GM11168 (cell line): ENCODE measurements around the gene DUSP15.

Experiments
- in situ Hi-C: fragments of 300-500 bp; cut with MboI; formaldehyde crosslinking; loops from one replicate; pipeline ENCODE4 v1.12.0; 2022; ENCODE audit warnings: low sequenced_read_pairs; ENCODE audit not compliant: unreplicated experiment

DUSP15 gene

DNA sequence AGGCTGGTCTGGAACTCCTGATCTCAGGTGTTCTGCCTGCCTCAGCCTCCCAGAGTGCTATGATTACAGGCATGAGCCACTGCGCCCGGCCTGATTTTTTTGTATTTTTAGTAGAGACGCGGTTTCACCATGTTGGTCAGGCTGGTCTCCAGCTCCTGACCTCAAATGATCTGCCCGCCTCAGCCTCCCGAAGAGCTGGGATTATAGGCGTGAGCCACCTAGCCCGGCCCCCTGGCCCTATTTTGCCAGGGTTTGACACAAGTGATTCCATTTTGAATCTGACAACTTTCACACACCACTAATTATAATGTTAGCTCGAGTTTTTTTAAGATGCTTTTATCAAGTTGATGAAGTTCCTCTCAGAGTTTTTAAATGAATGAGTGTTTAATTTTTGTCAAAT is 25.7 kb upstream of the DUSP15 start:
- in situ Hi-C loops, result no loop called here

GRCh38 chr20:31894980-31895675 is 24.8 kb upstream of the DUSP15 start:
- in situ Hi-C loops, result no loop called here

DNA sequence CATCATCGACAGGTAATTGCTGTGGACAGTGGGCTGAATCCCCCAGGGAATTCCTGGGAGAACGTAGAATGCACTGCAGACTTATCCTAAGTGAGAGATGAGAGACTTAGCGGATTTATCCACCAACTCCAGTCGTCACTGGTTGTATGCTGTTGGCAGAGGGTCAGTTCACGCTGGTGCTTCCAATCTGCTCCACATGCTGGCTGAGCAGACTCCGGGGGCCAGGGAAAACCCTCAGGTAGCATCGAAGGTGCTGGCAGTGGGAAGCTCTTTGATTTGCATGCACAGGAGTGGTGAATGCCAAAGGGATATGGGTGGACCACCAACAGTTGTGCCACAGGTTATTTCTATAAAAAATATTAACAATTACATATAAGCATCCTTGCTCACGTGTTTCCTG is 20.3 kb upstream of the DUSP15 start:
- in situ Hi-C loops, result no loop called here

- in situ Hi-C loops, result no loop called here
Measured at GRCh38 chr20:31883829-31884228, 13.5 kb upstream of the DUSP15 start.

- in situ Hi-C loops, result no loop called here
Measured at GRCh38 chr20:31881945-31882344, 11.6 kb upstream of the DUSP15 start.

DNA sequence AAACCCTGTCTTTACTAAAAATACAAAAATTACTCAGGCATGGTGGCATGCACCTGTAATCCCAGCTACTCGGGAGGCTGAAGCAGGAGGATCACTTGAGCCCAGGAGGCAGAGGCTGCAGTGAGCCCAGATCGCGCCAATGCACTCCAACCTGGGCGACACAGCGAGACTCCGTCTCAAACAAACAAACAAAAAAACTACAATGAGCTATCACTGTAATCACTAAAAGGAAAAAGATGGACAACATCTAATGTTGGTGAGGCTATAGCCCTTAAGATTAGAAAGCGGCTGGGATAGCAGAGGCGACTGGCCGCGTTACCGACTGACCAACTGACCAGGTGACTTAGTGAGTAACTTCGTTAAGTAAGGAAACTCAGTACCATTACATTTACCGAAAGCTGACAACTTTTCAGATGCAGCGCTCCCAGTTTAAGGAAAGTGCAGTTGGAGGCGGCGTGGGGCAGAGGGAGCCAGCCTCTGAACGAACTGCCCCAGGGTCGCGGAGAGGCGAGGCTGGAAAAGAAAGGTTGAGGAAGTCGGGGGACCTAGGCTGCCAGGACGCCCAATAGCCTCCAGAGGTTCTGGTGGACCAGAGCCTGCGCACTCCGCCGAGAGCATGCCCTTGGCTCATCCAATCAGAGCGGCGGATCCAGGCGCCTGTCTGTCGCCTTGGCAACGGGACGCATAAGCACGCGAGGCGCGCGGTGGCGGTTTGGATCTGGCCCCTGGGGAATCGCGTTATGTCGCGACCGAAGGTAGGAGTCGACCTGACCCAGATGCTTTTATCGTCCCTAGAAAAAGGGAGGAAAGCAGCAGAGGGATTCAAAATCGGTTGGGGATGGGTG is 9.0 kb upstream of the DUSP15 start:
- in situ Hi-C loops, result no loop called here

GRCh38 chr20:31877684-31878083 is 7.4 kb upstream of the DUSP15 start:
- in situ Hi-C loops, result no loop called here

DNA sequence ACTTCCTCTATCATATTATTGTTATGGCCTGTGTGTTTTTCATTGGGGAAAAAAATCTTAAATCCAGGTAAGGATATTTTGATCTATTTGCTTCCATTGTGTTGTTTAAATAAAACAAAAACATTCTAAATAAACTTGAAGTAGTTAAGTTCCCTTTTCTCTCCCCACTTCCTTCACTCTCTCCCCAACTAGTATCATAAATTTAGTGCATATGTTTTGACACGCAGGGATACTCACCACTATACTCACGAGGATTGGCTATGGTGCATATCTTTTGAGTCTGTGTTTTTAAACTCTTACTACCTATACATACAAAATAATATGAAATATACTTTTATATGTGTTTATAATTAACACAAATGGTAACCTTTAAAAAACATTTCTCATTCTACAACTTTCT is 5.3 kb upstream of the DUSP15 start:
- in situ Hi-C loops, result no loop called here

DNA sequence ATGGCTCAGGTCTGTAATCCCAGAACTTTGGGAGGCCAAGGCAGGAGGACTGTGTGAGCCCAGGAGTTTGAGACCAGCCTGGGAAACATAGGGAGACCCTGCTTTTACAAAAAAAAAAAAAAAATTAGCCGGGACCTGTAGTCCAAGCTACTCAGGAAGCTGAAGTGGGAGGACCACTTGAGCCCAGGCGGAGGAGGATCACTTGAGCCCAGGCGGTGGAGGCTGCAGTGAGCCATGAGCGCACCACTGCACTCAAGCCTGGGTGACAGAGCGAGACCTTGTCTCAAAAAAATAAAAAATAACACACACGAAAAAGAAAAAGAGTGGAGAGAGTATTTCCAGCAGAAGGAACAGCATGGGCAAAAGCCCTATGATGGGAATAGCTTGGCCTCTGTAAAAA is 2.1 kb upstream of the DUSP15 start:
- in situ Hi-C loops, result no loop called here

- in situ Hi-C loops, result no loop called here
Measured at GRCh38 chr20:31871618-31871954, 1.3 kb upstream of the DUSP15 start.

- in situ Hi-C loops, result no loop called here
Measured at GRCh38 chr20:31870726-31871617, 645 bp upstream of the DUSP15 start.

DNA sequence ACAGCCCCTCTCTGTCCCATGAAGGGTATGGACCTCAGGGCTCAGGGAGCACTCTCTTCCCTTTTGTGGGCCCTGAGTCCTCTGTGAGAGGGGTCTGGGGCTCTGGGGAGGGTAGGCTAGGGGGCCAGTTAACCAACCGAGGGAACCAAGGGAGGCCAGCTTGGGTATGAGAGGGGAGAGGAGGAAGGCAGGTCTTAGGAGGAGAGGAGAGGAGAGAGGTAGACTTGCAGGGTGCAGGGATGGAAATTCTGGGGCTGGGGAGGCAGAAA is 720 bp downstream of the DUSP15 start:
- in situ Hi-C loops, result no loop called here

GRCh38 chr20:31868853-31869672 is 1.3 kb downstream of the DUSP15 start:
- in situ Hi-C loops, result no loop called here

- in situ Hi-C loops, result no loop called here
Measured at GRCh38 chr20:31866221-31866620, 4.1 kb downstream of the DUSP15 start.

GRCh38 chr20:31864521-31865400 is 5.6 kb downstream of the DUSP15 start:
- in situ Hi-C loops, result no loop called here

DNA sequence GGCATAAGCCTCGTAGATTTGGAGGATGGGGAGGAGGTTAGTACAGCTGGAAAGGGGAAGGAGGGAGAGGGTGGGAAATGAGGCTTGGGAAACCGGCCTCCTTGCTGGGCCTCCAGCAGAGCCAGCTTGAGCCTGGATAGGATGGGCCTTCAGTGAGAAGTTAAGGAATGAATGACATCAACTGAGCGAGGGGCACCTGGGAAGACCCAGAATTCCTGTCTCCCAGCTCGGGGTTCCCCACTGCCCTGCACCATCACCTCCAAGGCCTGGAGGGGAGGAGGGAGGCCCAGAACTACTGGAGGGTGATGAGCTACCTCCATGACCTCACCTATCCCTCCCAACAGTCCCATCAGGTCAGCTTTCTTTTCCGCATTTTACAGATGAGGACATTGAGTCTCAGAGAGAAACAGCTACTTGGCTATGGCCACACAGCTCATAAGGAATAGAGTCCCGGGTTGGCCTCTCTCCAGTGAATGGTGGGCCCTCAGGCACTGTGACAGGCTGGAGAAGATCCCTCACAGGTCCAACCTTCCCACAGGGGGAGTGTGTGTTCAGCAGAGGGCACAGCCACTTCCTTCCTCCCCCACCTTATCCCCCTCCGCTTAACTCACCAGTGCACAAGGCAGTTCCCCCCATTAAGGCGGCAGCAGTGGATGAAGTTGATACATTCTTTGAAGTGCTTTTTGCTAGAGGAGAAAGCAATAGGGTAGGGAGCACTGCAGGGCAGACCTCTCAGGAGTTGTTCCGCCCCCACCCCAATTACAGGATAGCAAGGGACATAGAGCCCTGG is 6.8 kb downstream of the DUSP15 start:
- in situ Hi-C loops, result no loop called here

DNA sequence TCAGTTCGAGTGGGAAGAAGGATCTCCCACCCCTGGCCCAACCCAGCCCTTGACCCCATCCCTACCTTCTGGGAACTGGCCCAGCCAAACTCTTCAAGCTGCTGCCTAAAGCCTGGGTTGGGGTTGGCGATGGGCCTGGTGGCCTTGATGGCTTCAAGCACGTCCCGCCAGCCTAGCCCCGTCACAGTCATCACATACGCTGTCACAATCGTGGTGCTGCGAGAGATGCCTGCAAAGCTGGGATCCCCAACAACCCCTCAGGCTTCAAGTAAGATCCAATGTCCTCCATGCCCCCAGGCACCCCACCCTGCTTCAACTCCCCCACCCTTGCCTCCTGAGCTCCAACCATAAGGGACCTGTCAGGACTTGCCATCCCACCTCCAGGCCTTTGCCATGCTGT is 7.8 kb downstream of the DUSP15 start:
- in situ Hi-C loops, result no loop called here

- in situ Hi-C loops, result no loop called here
Measured at GRCh38 chr20:31862157-31862470, 8.2 kb downstream of the DUSP15 start.
